SU-DHL-6 (cell line): ENCODE data around the gene USH1C.

Experiments
- CTCF ChIP-seq: fragments of 200-600 bp; sonication (generic); IDR thresholded peaks from one replicate; pipeline ENCODE4 v1.5.1; 2017; ENCODE audit warnings: antibody characterized with exemption, mild to moderate bottlenecking, low read length, moderate library complexity; ENCODE audit not compliant: insufficient read depth, poor library complexity, severe bottlenecking
- EZH2phosphoT487 ChIP-seq: fragments of 200-600 bp; sonication (generic), shearing (Covaris generic); conservative IDR thresholded peaks from 2 replicates; pipeline ENCODE4 v1.6.1; 2018; ENCODE audit warnings: mild to moderate bottlenecking, antibody characterized with exemption, low read length, moderate library complexity, mixed read lengths

DNA sequence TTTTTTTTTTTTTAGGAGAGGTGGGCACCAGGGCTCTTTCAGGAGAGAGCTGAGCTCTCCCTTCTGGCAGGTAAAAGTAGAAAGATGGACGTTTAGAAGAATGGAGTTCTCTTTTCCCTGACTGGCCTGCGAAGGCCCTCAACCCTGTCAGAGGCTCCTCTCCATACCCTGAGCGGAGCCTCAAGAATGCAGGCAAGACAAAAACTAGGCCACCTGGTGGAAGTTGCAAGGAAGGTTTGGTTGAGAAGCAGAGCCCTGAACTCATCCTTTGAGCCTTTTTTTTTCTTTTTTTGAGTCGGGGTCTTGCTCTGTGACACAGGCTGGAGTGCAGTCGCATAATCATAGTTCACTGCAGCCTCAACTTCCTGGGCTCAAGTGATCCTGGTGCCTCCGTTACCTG, 4.2 kb upstream of the USH1C start:
- TF ChIP-seq CTCF = no peak
- no peak for TF ChIP-seq EZH2phosphoT487
